Uterus (tissue), 2 donors: ENCODE measurements around the gene XIAP.

Source experiments
- CTCF ChIP-seq, 4 experiments: fragments of 200-600 bp in 2 of 4; fragments of 450-650 bp in 2 of 4; sonication (generic) in 2 of 4; IDR thresholded peaks; one replicate each; pipeline ENCODE4 v1.5.1; 2016 to 2019; ENCODE audit warnings: antibody characterized with exemption in 4 of 4, mild to moderate bottlenecking in 2 of 4, moderate library complexity in 1 of 4
- POLR2A ChIP-seq, 2 donors: fragments of 450-650 bp; IDR thresholded peaks; one replicate each; pipeline ENCODE4 v1.6.1; 2016; ENCODE audit warnings: antibody characterized with exemption in 2 of 2, mild to moderate bottlenecking in 1 of 2, moderate library complexity in 1 of 2

- TF ChIP-seq CTCF (IDR thresholded peaks at IDR 0.05): no peak
- no peak for TF ChIP-seq POLR2A (IDR thresholded peaks at IDR 0.05)
Observed at GRCh38 chrX:123923211-123923610, 63.4 kb downstream of the XIAP start.
